RWPE2 (cell line): ENCODE measurements around the gene JMJD4.
A peak's percentile ranks its signal among the peaks of the same experiment; 100 is the strongest.

Experiments
- ATAC-seq: fragments of 200-7000 bp; cut with Tn5 transposase; 3 replicates; pipeline ENCODE4 v1.9.1; 2021; ENCODE audit warnings: low read depth
- DNase-seq: peaks from one replicate; pipeline ENCODE4 v3.0.0-alpha.2; 2020; ENCODE audit warnings: low spot score
- H3K27ac ChIP-seq: fragments of 450-650 bp; 2 replicates; pipeline ENCODE4 v1.5.1; 2017; ENCODE audit warnings: mild to moderate bottlenecking; ENCODE audit not compliant: poor library complexity, severe bottlenecking
- H3K27me3 ChIP-seq: fragments of 250-450 bp; sonication (Bioruptor Pico); 2 replicates; pipeline ENCODE4 v1.5.1; 2021; ENCODE audit warnings: mild to moderate bottlenecking, moderate library complexity; ENCODE audit not compliant: insufficient read depth, poor library complexity, severe bottlenecking
- H3K36me3 ChIP-seq: fragments of 250-450 bp; sonication (Bioruptor Pico); 2 replicates; pipeline ENCODE4 v1.5.1; 2020; ENCODE audit warnings: low read depth, mild to moderate bottlenecking, moderate library complexity
- H3K4me1 ChIP-seq: fragments of 250-450 bp; sonication (Bioruptor Pico); 2 replicates; pipeline ENCODE4 v1.5.1; 2021; ENCODE audit warnings: mild to moderate bottlenecking, moderate library complexity; ENCODE audit not compliant: insufficient read depth, poor library complexity, severe bottlenecking
- H3K4me3 ChIP-seq: fragments of 250-450 bp; sonication (Bioruptor Pico); 2 replicates; pipeline ENCODE4 v1.5.1; 2021; ENCODE audit warnings: mild to moderate bottlenecking, moderate library complexity; ENCODE audit not compliant: severe bottlenecking
- H3K9me3 ChIP-seq: fragments of 250-450 bp; sonication (Bioruptor Pico); 2 replicates; pipeline ENCODE4 v1.5.1; 2021; ENCODE audit warnings: mild to moderate bottlenecking, moderate library complexity; ENCODE audit not compliant: severe bottlenecking
- CTCF ChIP-seq: fragments of 450-650 bp; IDR thresholded peaks from one replicate; pipeline ENCODE4 v1.5.1; 2017; ENCODE audit warnings: mild to moderate bottlenecking, moderate library complexity; ENCODE audit not compliant: poor library complexity, severe bottlenecking

The JMJD4 gene

DNA sequence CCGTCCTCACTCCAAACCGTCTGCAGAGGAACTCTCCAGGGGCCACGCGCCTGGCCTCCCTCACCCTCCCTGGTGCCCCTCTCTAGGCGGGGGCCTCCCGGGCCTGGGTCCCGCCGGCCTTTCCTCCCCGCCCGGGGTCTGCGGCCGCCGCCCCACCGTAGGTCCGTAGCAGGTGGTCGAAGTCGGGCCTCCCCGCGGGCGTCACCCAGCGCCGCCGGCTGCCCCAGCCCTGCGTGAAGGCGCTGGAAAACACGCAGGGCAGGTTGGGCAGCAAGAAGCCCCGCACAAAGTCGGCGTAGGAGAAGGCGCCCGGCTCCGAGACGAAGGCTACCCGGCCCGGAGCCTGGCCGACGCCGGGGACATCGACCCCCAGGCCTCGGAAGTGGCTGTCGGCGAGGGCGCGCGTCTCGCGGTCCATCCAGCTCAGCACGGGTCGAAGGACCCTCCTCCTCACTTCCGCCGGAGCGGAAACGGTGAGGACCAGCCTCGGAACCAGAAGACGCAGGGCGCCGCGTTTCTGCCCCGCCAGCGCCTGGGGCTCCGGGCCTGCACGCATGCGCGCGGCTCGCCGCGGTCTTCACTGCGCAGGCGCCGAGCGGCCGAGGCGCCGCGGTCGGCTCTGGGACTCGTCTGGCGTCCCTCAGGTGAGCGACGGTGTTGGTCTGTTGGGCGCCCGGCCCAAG, at the start of gene JMJD4, which contains the start of gene SNAP47:
Gene JMJD4 (minus strand): TSS at position 447 of the 683 bp plus-strand sequence. CDS start 29 bp downstream, at position 418.
Gene SNAP47 (plus strand): TSS at position 580 of the 683 bp plus-strand sequence. CDS start 12,302 bp downstream, outside the sequence.
- H3K27me3 ChIP-seq, result no peaks in the 10 kb centered on the region
- no peaks in the 10 kb centered on the region for H3K4me1 ChIP-seq
- H3K9me3 ChIP-seq, result no peaks in the 10 kb centered on the region
- H3K27ac ChIP-seq, result peak within 1 kb of the TSS; percentile 26
- ATAC-seq (peak; percentile 85), DNase-seq (peak; percentile 72)
- no peak for TF ChIP-seq CTCF
- H3K4me3 ChIP-seq, result peak within 1 kb of the TSS; percentile 50
- no peaks in the 10 kb centered on the region for H3K36me3 ChIP-seq

GRCh38 chr1:227782226-227782625, 47.1 kb upstream of the JMJD4 start:
- no peak for TF ChIP-seq CTCF
- Histone ChIP-seq H3K36me3 (no peaks in the 10 kb centered on the region), H3K4me1 (no peaks in the 10 kb centered on the region), H3K27ac (no peak overlapping the region), H3K27me3 (no peaks in the 10 kb centered on the region), H3K9me3 (no peaks in the 10 kb centered on the region), H3K4me3 (no peak overlapping the region)
- no peak for DNase-seq
- ATAC-seq, result no peak

DNA sequence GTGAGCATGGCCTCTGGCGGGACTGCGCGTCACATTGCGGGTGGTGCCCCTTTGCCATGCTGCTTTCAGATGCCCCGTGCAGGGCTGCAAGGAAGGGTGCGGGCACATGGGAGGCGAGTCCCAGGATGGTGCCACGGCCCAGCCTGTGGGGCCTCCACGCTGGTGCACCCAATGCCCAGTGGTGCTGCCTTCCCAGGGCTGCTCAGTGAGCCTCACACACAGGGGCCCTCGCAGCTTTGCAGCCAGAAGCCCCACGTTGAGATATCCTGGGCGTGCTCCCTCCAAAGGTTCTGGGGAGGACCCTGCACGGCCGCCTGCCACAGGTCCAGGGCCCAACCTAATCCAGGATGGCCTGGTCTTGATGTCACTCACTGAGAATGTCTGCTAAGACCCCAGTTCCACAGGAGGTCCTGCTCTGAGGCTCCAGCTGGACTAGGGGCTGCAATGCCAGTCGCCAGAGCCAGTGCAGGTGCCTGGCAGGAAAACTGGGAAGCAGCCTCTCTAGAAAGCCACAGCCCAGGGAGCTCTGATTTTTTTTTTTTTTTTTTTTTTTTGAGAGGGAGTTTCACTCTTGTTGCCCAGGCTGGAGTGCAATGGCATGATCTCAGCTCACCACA, 46.3 kb upstream of the JMJD4 start:
- TF ChIP-seq CTCF, result no peak
- ATAC-seq, result no peak

DNA sequence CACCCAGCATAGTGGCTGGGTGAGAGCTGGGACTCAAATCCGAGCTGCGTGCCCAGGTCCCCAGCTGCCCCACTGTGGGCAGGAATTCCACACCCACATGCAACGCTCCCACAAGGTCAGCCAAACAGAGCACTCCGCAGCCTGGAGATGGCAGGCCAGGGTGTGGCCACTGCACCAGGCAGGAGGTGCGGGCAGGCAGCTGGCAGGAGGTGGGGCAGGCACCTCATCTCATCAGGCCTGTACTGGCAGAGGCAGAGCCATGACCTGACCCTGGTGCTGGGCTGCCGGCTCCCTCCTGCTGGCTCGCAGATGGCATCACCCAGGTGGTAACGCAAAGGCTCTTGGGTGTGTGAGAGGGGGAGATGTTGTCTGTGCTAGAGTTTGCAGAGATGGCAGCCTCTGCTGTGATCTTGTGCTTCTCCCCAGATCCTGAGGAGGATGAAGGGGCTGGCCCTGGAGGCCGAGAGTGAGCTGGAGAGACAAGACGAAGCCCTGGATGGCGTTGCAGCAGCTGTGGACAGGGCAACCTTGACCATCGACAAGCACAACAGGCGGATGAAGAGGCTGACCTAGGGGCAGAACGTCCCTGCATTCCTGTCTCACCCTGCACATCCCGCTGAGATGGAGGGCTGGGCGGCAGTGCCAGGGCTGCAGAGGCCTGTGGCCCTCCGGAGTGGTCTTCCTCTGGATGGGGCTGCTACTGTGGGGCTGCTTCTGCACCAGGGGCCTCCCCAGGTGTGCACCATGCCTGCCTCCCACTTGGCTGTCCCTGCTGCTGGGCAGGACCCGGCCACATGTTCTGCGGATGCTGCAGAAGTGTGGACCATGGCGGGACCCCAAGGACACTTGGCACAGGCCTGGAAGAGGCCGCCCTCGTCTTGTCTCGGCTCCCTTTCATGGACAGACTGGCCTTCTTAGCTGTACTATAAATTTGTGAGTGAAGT, 45.3 kb upstream of the JMJD4 start:
- Histone ChIP-seq H3K9me3 (no peaks in the 10 kb centered on the region), H3K36me3 (no peaks in the 10 kb centered on the region), H3K4me1 (no peaks in the 10 kb centered on the region), H3K27ac (no peak overlapping the region), H3K4me3 (no peak overlapping the region), H3K27me3 (no peaks in the 10 kb centered on the region)
- ATAC-seq, result no peak
- no peak for TF ChIP-seq CTCF
- DNase-seq, result no peak

More for the DNA sequence above, 46.3 kb upstream of the JMJD4 start:
- no peaks in the 10 kb centered on the region for H3K9me3 ChIP-seq
- no peaks in the 10 kb centered on the region for H3K27me3 ChIP-seq
- H3K4me1 ChIP-seq, result no peaks in the 10 kb centered on the region
- H3K27ac ChIP-seq, result no peak overlapping the region
- no peaks in the 10 kb centered on the region for H3K36me3 ChIP-seq
- no peak overlapping the region for H3K4me3 ChIP-seq
- DNase-seq, result no peak
